Psoas muscle (tissue), 8 donors: ENCODE data around the gene DNAH6. TPM values are rescaled to one million over a fixed set of nuclear protein-coding genes. Genes with fewer than 3 reads are reported as not detected.

Experiments
- ATAC-seq, 4 donors: fragments of 200-7000 bp; cut with Tn5 transposase; one replicate each; pipeline ENCODE4 v1.9.1; 2020; ENCODE audit warnings: moderate library complexity in 3 of 4, mild to moderate bottlenecking in 2 of 4
- DNase-seq, 2 donors: peaks; one replicate each; pipeline ENCODE4 v3.0.0-alpha.2; 2020
- H3K27ac ChIP-seq: fragments of 200-600 bp; one replicate; pipeline ENCODE4 v1.8.0; 2022
- H3K27me3 ChIP-seq, 3 donors: fragments of 200-600 bp in 1 of 3; one replicate each; pipeline versions ENCODE4 v1.6.1 to v1.8.0; 2013 to 2022; ENCODE audit warnings: low read length in 2 of 3, mild to moderate bottlenecking in 2 of 3, moderate library complexity in 1 of 3; ENCODE audit not compliant: insufficient read depth in 3 of 3
- H3K36me3 ChIP-seq, 2 donors: fragments of 200-600 bp in 1 of 2; one replicate each; pipeline versions ENCODE4 v1.6.1 to v1.8.0; 2013 to 2022; ENCODE audit warnings: low read depth in 1 of 2, mild to moderate bottlenecking in 1 of 2, moderate library complexity in 1 of 2; ENCODE audit not compliant: insufficient read depth in 1 of 2
- H3K4me1 ChIP-seq: fragments of 200-600 bp; one replicate; pipeline ENCODE4 v1.8.0; 2022
- H3K4me3 ChIP-seq: fragments of 200-600 bp; one replicate; pipeline ENCODE4 v1.8.0; 2022; ENCODE audit warnings: mild to moderate bottlenecking
- H3K9me3 ChIP-seq: fragments of 200-600 bp; one replicate; pipeline ENCODE4 v1.8.0; 2022
- WGBS, 3 donors: extraction: QIAGEN DNeasy Blood & Tissue Kit; methylation state at CpG; one replicate each; pipeline versions ENCODE4 v1.1.6 to v1.1.7; 2013; 5-methylcytosine and 5-hydroxymethylcytosine counted together
- intact Hi-C, 2 donors: fragments of 100-400 bp; cut with DNase I; formaldehyde crosslinking; loops; one replicate each; pipeline versions ENCODE4 v1.11.0 to v1.14.2; 2022
- polyA plus RNA-seq, 3 donors: library from polyadenylated mRNA; stranded (reverse); fragments of 200-250 nt; gene quantifications; one replicate each; pipeline ENCODE4 v1.2.3, GENCODE V29; 2013
- total RNA-seq, 4 donors: library from RNA; stranded (reverse); fragmentation: NEBNext Ultra II Directional in 2 of 4; extraction: Animal tissue kit (Norgen Biotek cat#: 25700) in 2 of 4; gene quantifications; one replicate each; pipeline versions ENCODE4 v1.2.1 to v1.2.4, GENCODE V29; 2021 to 2023
- TF ChIP-seq, protein P1 (sequence below): fragments of 200-600 bp; IDR thresholded peaks from one replicate; pipeline ENCODE4 v1.8.0; 2022; ENCODE audit warnings: antibody characterized with exemption
- donor health status: healthy with polysubstance abuse.
- donor health status: DM: no; HTN: no; CAD: no; lungs with moderate emphysema.
- donor health status: Bipolar disorder and iron deficiency.
- donor health status: healthy.
- donor health status: DM: yes; HTN: yes; CAD: no.
- donor health status: DM: no; HTN: no; CAD: no.
- donor health status: DM: no; HTN: no; CAD: no.
- donor health status: DM: yes; HTN: yes; CAD: no.

The DNAH6 gene
- total and polyA plus RNA-seq, 7 donors, result 0.01 to 0.09 (median 0.07) TPM; not detected in 3

DNA sequence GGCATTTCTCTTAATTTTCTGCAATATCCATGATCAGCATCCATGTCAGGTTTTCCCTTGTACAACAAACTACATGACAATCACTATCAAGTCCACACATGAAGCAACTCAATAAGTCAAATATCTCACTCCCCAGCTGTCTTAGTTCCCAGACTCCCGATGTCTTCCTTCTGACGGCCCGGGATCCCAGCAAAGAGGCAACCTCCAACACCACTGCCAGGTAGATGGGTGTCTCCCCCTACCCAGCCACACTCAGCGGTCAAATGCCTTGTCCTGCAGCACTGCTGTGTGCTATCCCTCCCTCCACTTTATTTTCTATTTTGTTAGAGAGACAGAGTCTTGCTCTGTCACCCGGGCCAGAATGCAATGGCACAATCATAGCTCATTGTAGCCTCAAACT lies 341.3 kb downstream of the DNAH6 start:
- TF ChIP-seq, protein P1, sequence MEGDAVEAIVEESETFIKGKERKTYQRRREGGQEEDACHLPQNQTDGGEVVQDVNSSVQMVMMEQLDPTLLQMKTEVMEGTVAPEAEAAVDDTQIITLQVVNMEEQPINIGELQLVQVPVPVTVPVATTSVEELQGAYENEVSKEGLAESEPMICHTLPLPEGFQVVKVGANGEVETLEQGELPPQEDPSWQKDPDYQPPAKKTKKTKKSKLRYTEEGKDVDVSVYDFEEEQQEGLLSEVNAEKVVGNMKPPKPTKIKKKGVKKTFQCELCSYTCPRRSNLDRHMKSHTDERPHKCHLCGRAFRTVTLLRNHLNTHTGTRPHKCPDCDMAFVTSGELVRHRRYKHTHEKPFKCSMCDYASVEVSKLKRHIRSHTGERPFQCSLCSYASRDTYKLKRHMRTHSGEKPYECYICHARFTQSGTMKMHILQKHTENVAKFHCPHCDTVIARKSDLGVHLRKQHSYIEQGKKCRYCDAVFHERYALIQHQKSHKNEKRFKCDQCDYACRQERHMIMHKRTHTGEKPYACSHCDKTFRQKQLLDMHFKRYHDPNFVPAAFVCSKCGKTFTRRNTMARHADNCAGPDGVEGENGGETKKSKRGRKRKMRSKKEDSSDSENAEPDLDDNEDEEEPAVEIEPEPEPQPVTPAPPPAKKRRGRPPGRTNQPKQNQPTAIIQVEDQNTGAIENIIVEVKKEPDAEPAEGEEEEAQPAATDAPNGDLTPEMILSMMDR, result no peak
- Histone ChIP-seq H3K4me3 (no peak overlapping the region), H3K9me3 (no peaks in the 10 kb centered on the region), H3K27ac (no peak overlapping the region), H3K27me3 (peaks cover 0 to 3% (median 0%) of the 10 kb centered on the region in 3 donors), H3K36me3 (no peaks in the 10 kb centered on the region), H3K4me1 (no peaks in the 10 kb centered on the region)
- 87 to 93% (median 90%) methylated on average over 5 of the region's 5 CpGs for WGBS, 3 donors
- ATAC-seq (no peak), DNase-seq (no peak)
- intact Hi-C loops, result no loop called here

DNA sequence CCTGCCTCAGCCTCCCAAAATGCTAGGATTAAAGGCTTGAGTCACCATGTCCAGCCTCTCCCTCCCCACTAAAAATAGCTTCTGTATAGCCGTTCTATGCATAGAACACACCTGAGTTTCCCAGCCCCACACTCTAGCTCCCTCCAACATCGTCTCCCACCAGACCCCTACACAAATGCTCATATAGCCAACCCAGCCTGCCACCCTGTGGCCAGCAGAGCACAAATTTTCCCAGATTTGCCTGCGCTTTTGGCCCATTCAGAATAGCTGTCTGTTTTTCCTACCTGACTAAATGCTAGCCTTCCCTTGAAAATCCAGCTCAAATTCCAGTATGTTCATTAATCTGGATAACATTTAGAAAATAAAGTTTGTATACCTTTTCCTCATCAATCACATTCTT lies 341.8 kb downstream of the DNAH6 start:
- intact Hi-C loops, result no loop called here
- H3K27me3 ChIP-seq, result peaks cover 0 to 3% (median 0%) of the 10 kb centered on the region in 3 donors
- WGBS, 3 donors, result 61 to 84% (median 67%) methylated on average over 3 of the region's 3 CpGs
- DNase-seq (no peak), ATAC-seq (no peak)
- TF ChIP-seq, protein P1, result no peak
- H3K4me3 ChIP-seq, result no peak overlapping the region
- no peaks in the 10 kb centered on the region for H3K4me1 ChIP-seq
- H3K36me3 ChIP-seq, result no peaks in the 10 kb centered on the region
- H3K27ac ChIP-seq, result no peak overlapping the region
- H3K9me3 ChIP-seq, result no peaks in the 10 kb centered on the region

DNA sequence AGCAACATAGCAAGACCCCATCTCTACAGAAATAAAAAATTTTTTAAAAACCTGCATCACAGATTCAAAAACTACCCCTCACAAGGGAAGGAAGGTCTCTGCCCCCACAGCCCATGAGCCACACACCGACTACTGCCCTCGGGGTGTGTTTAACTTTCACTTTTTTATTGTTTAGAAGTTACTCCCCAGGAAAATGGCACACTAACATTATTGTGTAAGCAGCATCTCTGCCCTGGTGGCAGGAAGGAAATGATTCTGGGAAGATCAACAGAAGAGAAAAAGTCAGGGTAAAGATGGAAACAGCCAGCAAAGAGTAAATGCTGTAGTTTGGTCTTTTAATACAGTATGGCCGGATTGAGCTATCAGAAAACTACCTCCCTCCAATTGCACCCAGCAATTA lies 342.6 kb downstream of the DNAH6 start:
- Histone ChIP-seq H3K27ac (no peak overlapping the region), H3K9me3 (no peaks in the 10 kb centered on the region), H3K4me1 (no peaks in the 10 kb centered on the region), H3K4me3 (no peak overlapping the region), H3K36me3 (no peaks in the 10 kb centered on the region), H3K27me3 (peaks cover 0 to 2% (median 0%) of the 10 kb centered on the region in 3 donors)
- WGBS, 3 donors, result 74 to 83% (median 77%) methylated on average over 3 of the region's 3 CpGs
- ATAC-seq (no peak), DNase-seq (no peak)
- TF ChIP-seq, protein P1, result no peak
- intact Hi-C loops, result no loop called here

DNA sequence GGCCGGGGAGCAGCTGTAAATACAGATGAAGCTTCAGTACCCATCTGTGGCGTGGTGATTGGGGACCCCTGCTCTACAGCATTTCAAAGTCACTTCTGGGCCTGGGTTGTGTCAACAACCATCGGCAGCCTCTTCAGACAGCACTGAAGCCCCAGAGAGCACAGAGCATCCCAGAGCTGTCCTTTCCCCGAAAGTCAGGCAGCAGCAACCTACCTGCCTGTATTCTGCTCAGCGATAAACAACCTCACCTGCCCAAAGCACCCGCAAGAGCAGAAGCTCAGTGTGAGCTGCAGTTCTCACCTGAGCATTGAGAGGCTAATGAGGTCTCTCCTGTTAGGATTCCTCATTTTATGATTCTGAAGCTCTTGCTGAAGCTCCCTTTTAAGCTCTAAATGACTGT lies 345.2 kb downstream of the DNAH6 start:
- no peak overlapping the region for H3K27ac ChIP-seq
- intact Hi-C loops, result no loop called here
- ATAC-seq, result no peak
- WGBS, 3 donors, result 53 to 61% (median 58%) methylated on average over 6 of the region's 6 CpGs
- H3K27me3 ChIP-seq, result no peaks in the 10 kb centered on the region
- no peak overlapping the region for H3K4me3 ChIP-seq
- H3K9me3 ChIP-seq, result no peaks in the 10 kb centered on the region
- H3K4me1 ChIP-seq, result no peaks in the 10 kb centered on the region
- TF ChIP-seq, protein P1, result no peak
- DNase-seq, result no peak
- H3K36me3 ChIP-seq, result no peaks in the 10 kb centered on the region

DNA sequence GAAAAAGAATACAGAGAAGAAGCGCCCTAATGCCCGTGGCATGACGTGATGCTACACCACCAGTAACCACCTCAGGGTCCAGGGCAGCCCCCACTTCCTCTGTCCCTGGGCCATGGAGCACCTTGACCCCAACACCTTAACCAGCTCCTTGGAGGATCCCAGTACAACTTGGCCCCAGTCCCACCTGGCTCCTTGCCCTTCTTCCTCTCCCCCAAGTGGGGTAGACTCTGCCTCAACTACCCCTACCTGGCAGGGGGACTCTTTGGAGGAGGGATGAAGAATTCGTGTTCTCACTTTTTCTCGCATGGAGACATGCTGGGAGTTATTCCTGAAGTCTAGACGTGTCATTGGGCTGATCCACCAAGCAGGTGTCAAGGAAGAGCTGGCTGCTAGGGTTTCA lies 345.7 kb downstream of the DNAH6 start:
- Histone ChIP-seq H3K36me3 (no peaks in the 10 kb centered on the region), H3K27me3 (no peaks in the 10 kb centered on the region), H3K9me3 (no peaks in the 10 kb centered on the region), H3K4me1 (no peaks in the 10 kb centered on the region), H3K27ac (no peak overlapping the region), H3K4me3 (no peak overlapping the region)
- ATAC-seq (no peak), DNase-seq (no peak)
- TF ChIP-seq, protein P1, result no peak
- WGBS, 3 donors, result 61 to 65% (median 62%) methylated on average over 6 of the region's 6 CpGs
- intact Hi-C loops, result no loop called here
